ENCODE data around the gene MSH4.

The MSH4 gene

GRCh38 chr1:75953461-75953860, 156.8 kb downstream of the MSH4 start:
- no peak overlapping the region for H3K4me3 ChIP-seq (ENCODE audit: low read depth, low read length)
- no peak for TF ChIP-seq CTCF (IDR thresholded peaks at IDR 0.05; ENCODE audit: low read depth, low read length)

DNA sequence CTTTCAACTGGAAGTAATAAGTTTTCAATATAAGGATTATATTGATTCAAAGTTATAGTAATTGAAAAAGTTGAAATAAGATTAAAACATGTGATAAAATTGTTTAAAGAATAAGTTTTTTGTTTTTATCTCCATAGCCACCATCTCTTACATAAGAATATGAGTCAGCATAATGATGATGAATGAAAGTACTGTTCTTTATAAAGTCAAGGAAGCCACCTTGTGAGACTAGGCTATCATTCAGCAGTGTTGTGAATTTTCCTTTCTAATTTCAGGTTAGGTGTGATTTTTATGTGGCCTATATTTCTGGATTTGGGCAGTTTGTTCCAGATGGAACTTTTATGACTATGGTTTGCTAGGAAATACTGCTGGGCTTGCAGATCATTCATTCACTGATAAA, 157.9 kb downstream of the MSH4 start:
- TF ChIP-seq CTCF (IDR thresholded peaks at IDR 0.05; ENCODE audit: low read depth, low read length), result no peak
- H3K4me3 ChIP-seq (ENCODE audit: low read depth, low read length), result no peak overlapping the region

Data from WI38 (cell line).